Fibroblast of gingiva (primary cell): ENCODE results near the gene GPX5.

Experiments
- DNase-seq: peaks from one replicate; pipeline ENCODE4 v3.0.0-alpha.2; 2011; ENCODE audit warnings: low read depth

Gene GPX5

DNA sequence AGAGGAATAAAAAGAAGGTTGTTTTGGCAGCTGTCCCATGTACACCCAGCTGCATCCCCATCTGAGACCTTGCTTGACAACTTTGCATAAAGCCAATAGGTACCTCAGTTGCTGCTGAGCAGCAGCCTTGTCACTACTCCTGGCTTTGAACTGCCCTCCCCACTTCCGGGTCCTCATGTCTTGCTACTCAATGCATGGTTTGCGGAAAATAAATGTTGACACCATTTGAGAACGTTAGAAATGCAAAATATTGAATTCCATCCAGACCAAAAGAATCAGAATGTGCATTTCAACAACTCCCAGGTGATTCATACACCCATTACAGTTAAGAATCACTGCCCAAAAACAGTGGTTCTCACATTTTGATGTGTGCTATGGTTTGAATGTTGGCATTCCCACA is 32.9 kb downstream of the GPX5 start:
- DNase-seq = no peak

DNA sequence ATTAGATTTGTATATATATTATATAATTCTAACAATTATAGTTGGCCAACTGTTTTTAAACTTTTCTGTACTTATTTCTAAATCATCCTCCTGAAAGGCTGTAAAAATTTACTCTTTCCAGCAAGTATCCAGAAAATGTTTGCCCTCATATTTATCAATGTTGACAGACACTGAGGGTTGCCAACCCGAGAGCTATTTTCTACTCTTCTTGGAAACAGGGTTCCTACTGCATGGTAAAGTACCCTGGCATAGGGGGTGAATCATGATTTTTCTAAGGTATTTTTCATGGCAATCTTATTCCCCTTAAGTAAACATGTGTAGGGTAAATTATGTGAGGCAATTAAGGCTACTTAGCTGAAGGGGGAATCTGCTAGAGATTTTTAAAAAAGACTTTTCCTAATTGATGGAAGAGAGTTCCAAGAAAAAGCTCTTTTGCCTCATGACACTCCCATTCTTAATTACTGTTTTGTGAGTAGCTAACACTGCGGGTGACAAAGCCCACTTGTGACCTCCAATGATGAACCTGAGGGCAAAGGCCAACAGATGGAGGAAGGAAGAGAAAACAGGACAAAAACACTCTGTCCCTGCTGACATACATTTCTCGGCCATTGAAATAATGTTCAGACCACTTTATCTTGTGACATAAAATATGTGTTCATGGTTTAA is 37.9 kb downstream of the GPX5 start:
- no peak for DNase-seq

DNA sequence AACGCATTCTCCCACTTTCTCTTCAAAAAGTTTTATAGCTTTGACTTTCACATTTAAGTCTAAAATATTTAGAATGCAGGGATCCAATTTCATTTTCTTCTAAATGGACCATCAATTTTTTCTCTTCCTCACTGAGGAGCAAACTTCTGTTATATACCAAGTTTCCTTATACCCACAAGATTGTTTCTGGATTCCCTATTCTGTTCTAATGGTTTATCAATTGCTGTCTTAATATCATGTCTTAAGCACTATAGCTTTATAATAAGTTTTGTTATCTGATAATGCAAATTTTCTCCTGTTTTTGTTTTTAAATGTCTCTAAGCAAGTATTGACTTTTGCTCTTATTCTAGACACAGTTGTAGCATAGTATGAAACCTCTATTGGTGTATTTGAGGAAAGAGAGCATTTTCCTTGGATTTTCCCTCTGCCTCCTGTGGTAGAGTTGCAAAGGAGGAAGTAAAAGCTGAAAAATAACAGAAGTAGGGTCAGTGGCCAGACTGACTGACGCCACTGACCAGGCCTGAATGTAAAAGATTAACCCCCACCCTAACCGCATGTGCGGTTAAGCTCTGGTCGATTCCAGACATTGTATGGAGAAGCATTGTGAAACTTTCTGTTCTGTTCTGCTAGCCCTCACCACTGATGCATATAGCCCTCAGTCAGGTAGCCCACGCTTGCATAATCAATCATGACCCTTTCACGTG is 40.3 kb downstream of the GPX5 start:
- no peak for DNase-seq

DNA sequence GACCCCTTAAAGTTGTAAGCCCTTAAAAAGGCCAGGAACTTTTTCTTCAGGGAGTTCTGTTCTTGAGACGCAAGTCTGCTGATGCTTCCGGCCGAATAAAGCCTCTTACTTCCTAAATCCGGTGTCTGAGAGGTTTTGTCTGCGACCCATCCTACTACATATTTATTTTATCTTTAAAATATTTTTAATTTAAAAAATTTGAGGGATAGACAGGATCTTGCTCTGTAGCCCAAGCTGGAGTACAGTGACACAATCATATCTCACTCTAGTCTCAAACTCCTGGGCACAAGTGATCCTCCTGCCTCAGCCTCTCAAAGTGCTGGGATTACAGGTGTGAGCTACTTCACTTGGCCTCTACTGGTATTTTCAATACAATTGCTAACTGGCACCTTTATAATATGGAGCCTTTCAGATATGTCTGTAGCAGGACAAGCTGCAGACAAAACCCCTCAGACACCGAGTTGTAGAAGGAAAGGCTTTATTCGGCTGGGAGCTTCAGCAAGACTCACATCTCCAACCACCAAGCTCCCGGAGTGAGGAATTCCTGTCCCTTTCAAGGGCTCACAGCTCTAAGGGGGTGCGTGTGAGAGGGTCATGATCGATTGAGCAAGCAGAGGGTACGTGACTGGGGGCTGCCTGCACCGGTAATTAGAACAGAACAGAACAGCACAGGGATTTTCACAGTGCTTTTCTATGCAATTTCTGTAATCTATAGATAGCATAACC is 41.0 kb downstream of the GPX5 start:
- no peak for DNase-seq

DNA sequence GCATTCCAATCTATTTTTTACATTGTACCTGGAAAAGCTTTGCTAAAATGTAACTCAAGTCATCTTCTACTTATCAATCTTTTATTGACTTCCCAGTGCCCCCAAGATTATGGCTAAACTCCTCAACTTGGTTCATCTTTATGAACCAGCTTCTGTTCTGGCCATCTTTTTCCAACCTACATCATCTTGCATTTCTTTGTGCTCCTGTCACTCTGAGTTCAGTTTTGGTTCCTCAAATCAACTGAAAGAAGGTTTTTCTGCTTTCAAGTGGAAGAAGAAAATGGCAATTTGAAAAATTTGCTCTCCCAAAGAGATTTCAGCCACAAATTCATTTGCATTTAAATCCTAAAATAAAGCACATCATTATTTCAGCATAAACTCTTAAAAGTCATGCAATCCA is 41.8 kb downstream of the GPX5 start:
- no peak for DNase-seq

DNA sequence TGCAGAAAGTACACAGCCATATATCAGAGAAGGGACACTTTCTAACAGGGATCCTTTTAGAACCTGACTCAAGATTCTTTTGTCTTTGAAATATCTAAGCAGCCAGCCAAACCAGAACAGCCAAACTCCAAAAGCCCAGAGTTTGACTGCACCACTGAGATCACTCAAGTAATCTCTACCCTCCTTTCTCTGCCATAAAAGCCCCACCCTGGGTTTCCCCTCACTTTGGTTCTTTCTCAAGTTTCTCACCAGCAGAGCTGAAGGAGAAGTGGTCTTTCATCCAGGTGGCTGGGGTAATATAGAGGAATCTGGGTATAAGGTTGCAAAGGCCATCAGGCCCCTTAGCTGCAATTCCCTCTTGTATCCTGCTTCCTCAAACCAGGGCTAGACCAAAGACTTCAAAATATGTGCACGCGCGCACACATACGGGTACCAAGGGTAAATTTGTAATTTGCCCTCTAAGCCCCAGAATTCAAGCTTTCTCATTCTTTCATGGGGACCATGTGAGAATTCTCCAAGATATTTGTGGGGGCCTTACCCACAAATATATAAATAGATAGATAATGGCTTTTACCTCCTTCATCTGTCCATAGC is 42.9 kb downstream of the GPX5 start:
- DNase-seq = no peak

DNA sequence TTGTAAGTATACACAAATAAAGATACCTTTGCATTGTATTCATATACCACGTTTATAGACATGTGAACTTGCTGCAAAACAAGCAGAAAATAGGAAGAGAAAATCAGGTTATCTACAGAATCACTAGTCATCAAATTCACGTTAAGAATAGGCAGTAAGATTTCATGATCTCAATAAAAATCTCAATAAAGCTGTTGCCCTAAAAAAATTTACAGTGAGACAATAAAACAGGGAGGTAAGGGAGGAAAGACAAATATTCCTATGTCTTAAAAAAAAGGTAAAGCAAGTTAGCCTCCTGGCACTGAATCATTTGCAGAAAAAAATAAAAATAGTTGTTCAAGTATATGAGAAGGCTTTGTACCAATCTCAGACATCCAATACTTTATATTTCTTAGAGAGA is 44.1 kb downstream of the GPX5 start:
- DNase-seq = no peak

DNA sequence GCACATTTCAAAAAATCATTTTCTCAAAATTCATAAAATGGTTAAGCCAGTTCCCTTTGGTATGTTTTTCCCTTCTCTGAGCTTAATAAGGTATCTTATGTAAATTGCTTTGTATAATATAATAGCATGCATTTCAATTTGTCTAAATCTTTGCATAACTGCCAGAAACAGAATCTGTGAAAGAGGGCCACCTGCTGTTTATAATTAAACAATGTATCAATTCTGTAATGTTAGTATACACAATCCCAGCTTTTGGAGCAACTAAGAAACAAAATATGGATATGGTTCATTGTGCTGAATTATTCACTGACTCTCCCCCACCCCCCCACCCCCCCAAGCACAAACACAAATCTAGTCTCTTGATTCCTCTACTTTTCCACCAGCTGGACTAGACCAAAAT is 54.8 kb downstream of the GPX5 start:
- DNase-seq = no peak

DNA sequence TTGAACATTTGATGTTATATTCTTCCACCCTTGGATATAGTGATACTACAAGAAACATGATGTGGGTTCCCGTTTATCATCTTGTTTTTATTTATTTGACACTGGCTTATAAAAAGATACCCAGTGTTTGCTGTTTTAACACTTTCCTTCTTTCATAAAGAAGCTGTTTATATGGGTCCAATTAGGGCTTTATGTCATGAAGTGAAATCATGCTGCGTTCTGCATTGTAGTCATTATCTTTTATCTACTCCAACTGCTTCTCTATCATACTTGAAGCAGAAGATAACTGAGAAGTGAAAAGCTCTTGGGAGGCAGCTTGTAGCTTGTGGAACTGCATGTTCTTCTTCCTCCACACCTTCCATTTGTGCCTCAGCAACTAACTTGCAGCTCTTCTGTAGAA is 57.8 kb downstream of the GPX5 start:
- DNase-seq = no peak
